RWPE2 (cell line): ENCODE measurements around the gene RPL14.

ENCODE experiments used
- ATAC-seq: fragments of 200-7000 bp; cut with Tn5 transposase; 3 replicates; pipeline ENCODE4 v1.9.1; 2021; ENCODE audit warnings: low read depth
- DNase-seq: peaks from one replicate; pipeline ENCODE4 v3.0.0-alpha.2; 2020; ENCODE audit warnings: low spot score
- H3K27ac ChIP-seq: fragments of 450-650 bp; 2 replicates; pipeline ENCODE4 v1.5.1; 2017; ENCODE audit warnings: mild to moderate bottlenecking; ENCODE audit not compliant: poor library complexity, severe bottlenecking
- H3K27me3 ChIP-seq: fragments of 250-450 bp; sonication (Bioruptor Pico); 2 replicates; pipeline ENCODE4 v1.5.1; 2021; ENCODE audit warnings: mild to moderate bottlenecking, moderate library complexity; ENCODE audit not compliant: insufficient read depth, poor library complexity, severe bottlenecking
- H3K36me3 ChIP-seq: fragments of 250-450 bp; sonication (Bioruptor Pico); 2 replicates; pipeline ENCODE4 v1.5.1; 2020; ENCODE audit warnings: low read depth, mild to moderate bottlenecking, moderate library complexity
- H3K4me1 ChIP-seq: fragments of 250-450 bp; sonication (Bioruptor Pico); 2 replicates; pipeline ENCODE4 v1.5.1; 2021; ENCODE audit warnings: mild to moderate bottlenecking, moderate library complexity; ENCODE audit not compliant: insufficient read depth, poor library complexity, severe bottlenecking
- H3K4me3 ChIP-seq: fragments of 250-450 bp; sonication (Bioruptor Pico); 2 replicates; pipeline ENCODE4 v1.5.1; 2021; ENCODE audit warnings: mild to moderate bottlenecking, moderate library complexity; ENCODE audit not compliant: severe bottlenecking
- H3K9me3 ChIP-seq: fragments of 250-450 bp; sonication (Bioruptor Pico); 2 replicates; pipeline ENCODE4 v1.5.1; 2021; ENCODE audit warnings: mild to moderate bottlenecking, moderate library complexity; ENCODE audit not compliant: severe bottlenecking
- CTCF ChIP-seq: fragments of 450-650 bp; IDR thresholded peaks from one replicate; pipeline ENCODE4 v1.5.1; 2017; ENCODE audit warnings: mild to moderate bottlenecking, moderate library complexity; ENCODE audit not compliant: poor library complexity, severe bottlenecking

Gene RPL14

GRCh38 chr3:40477666-40478065 lies 20.5 kb downstream of the RPL14 start:
- 0 out of 3 replicates have a peak, but pooled peaks have one; percentile 9 for ATAC-seq
- no peaks in the 10 kb centered on the region for H3K9me3 ChIP-seq
- TF ChIP-seq CTCF, result no peak
- DNase-seq, result no peak
- H3K4me3 ChIP-seq, result peak overlapping the region; percentile 89
- no peaks in the 10 kb centered on the region for H3K27me3 ChIP-seq
- no peaks in the 10 kb centered on the region for H3K4me1 ChIP-seq
- H3K27ac ChIP-seq, result no peak overlapping the region
- peaks cover 17% of the 10 kb centered on the region for H3K36me3 ChIP-seq

- H3K4me3 ChIP-seq, result no peak overlapping the region
- H3K36me3 ChIP-seq, result peaks cover 47% of the 10 kb centered on the region
- no peak for TF ChIP-seq CTCF
- H3K4me1 ChIP-seq, result no peaks in the 10 kb centered on the region
- H3K9me3 ChIP-seq, result peaks cover 7% of the 10 kb centered on the region
- ATAC-seq (no peak), DNase-seq (no peak)
- no peaks in the 10 kb centered on the region for H3K27me3 ChIP-seq
- H3K27ac ChIP-seq, result no peak overlapping the region
These were observed 30.0 kb downstream of the RPL14 start for GRCh38 chr3:40487172-40487571.

GRCh38 chr3:40490916-40491315 lies 33.8 kb downstream of the RPL14 start:
- Histone ChIP-seq H3K9me3 (peaks cover 7% of the 10 kb centered on the region), H3K4me1 (no peaks in the 10 kb centered on the region), H3K36me3 (peaks cover 18% of the 10 kb centered on the region), H3K4me3 (no peak overlapping the region), H3K27me3 (no peaks in the 10 kb centered on the region), H3K27ac (no peak overlapping the region)
- DNase-seq (no peak), ATAC-seq (no peak)
- no peak for TF ChIP-seq CTCF

GRCh38 chr3:40494698-40495097 lies 37.6 kb downstream of the RPL14 start:
- no peak for ATAC-seq
- DNase-seq, result no peak
- no peak for TF ChIP-seq CTCF
- Histone ChIP-seq H3K4me1 (no peaks in the 10 kb centered on the region), H3K27ac (no peak overlapping the region), H3K27me3 (no peaks in the 10 kb centered on the region), H3K4me3 (no peak overlapping the region), H3K9me3 (no peaks in the 10 kb centered on the region), H3K36me3 (no peaks in the 10 kb centered on the region)

GRCh38 chr3:40497288-40497687 lies 40.1 kb downstream of the RPL14 start:
- no peaks in the 10 kb centered on the region for H3K4me1 ChIP-seq
- TF ChIP-seq CTCF, result no peak
- H3K9me3 ChIP-seq, result no peaks in the 10 kb centered on the region
- no peak overlapping the region for H3K4me3 ChIP-seq
- no peaks in the 10 kb centered on the region for H3K36me3 ChIP-seq
- no peak overlapping the region for H3K27ac ChIP-seq
- DNase-seq (no peak), ATAC-seq (no peak)
- no peaks in the 10 kb centered on the region for H3K27me3 ChIP-seq
